HepG2 (cell line): Measurements from ENCODE around the gene GRM1.

Experiments used
- HNRNPL ChIP-seq: fragments of 200-400 bp; formaldehyde crosslinking; IDR thresholded peaks from 2 replicates; pipeline ENCODE4 v1.6.1; 2017; ENCODE audit warnings: mild to moderate bottlenecking, low read depth, low read length
- POLR2A ChIP-seq, 2 experiments: IDR thresholded peaks; 2 replicates each; pipeline ENCODE4 v1.6.1; 2011; ENCODE audit warnings: low read depth in 2 of 2, low read length in 2 of 2, mild to moderate bottlenecking in 1 of 2, moderate library complexity in 1 of 2; ENCODE audit not compliant: insufficient read depth in 1 of 2

GRCh38 chr6:146240322-146240721, 211.5 kb downstream of the GRM1 start:
- no peak for TF ChIP-seq HNRNPL
- no peak for TF ChIP-seq POLR2A (IDR thresholded peaks at IDR 0.05; ENCODE audit: insufficient read depth in 1 of 2, low read depth in 2 of 2, low read length in 2 of 2)
